Measurements from ENCODE around the gene ABCA7.

- no peak for TF ChIP-seq EZH2 (optimal IDR thresholded peaks at IDR 0.05; ENCODE audit: low read depth, low read length)
- TF ChIP-seq, protein P1, sequence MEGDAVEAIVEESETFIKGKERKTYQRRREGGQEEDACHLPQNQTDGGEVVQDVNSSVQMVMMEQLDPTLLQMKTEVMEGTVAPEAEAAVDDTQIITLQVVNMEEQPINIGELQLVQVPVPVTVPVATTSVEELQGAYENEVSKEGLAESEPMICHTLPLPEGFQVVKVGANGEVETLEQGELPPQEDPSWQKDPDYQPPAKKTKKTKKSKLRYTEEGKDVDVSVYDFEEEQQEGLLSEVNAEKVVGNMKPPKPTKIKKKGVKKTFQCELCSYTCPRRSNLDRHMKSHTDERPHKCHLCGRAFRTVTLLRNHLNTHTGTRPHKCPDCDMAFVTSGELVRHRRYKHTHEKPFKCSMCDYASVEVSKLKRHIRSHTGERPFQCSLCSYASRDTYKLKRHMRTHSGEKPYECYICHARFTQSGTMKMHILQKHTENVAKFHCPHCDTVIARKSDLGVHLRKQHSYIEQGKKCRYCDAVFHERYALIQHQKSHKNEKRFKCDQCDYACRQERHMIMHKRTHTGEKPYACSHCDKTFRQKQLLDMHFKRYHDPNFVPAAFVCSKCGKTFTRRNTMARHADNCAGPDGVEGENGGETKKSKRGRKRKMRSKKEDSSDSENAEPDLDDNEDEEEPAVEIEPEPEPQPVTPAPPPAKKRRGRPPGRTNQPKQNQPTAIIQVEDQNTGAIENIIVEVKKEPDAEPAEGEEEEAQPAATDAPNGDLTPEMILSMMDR (IDR thresholded peaks at IDR 0.05; ENCODE audit: low read length) = no peak
Measured at GRCh38 chr19:995051-995827, 44.7 kb upstream of the ABCA7 start.
